ENCODE measurements around the gene HTR3A. TPM values are rescaled to one million over a fixed set of nuclear protein-coding genes. Genes with fewer than 3 reads are reported as not detected.
A peak's percentile ranks its signal among the peaks of the same experiment; 100 is the strongest.

HTR3A gene
- total and polyA plus RNA-seq, 9 of the 15 experiments (the other 6 are each of a cell fraction or from before 2014, with no cell fraction given): not detected

DNA sequence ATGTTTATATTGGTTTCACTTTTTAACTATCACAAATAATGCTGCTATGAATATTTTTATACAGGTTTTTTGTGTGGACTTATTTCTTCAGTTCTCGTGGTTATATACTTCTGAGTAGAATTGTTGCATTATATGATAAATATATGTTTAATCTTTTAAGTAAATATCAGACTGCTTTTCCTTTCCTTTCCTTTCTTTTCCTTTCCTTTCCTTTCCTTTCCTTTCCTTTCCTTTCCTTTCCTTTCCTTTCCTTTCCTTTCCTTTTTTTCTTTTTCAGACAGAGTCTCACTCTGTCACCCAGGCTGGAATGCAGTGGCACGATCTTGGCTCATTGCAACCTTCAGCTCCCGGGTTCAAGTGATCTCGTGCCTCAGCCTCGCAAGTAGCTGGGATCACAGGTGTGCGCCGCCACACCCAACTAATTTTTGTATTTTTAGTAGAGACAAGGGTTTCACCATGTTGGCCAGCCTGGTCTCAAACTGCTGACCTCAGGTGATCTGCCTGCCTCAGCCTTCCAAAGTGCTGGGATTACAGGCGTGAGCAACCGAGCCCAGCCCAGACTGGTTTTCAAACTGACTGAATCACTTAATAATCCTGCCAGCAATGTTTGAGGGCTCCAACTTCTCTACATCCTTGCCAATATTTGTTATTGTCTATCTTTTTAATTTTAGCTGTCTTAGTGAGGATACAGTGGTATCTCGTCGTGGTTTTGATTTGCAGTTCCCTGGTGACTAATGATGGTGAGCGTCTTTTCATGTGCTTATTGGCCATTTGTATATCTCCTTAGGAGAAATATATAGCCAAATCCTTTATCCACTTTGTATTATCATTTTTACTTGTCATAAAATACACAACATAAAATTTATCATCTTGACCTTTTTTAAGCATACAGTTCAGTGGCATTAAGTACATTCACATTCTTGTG, 48.4 kb upstream of the HTR3A start:
- Histone ChIP-seq H3K9me3 (replicated peaks; ENCODE audit: control insufficient read depth, insufficient read depth, low read depth, low read length) (no peaks in the 10 kb centered on the region), H3K36me3 (ENCODE audit: control insufficient read depth, insufficient read depth, low read length) (no peaks in the 10 kb centered on the region), H3K27me3 (ENCODE audit: control insufficient read depth in 2 of 2, insufficient read depth in 2 of 2, low read length in 2 of 2) (peaks cover 7 to 8% of the 10 kb centered on the region in 2 experiments; a peak in 4 of 5 replicates), H3K27ac (ENCODE audit: extremely low read depth, low read depth, low read length) (no peak overlapping the region), H3K79me2 (ENCODE audit: control insufficient read depth, insufficient read depth, low read length) (no peaks in the 10 kb centered on the region), H4K20me1 (replicated peaks; ENCODE audit: control insufficient read depth, insufficient read depth, low read length) (no peaks in the 10 kb centered on the region), H3K4me2 (ENCODE audit: insufficient read depth, low read length) (no peak overlapping the region), H2AFZ (ENCODE audit: low read depth, low read length) (no peak overlapping the region), H3K4me3 (no peak overlapping the region), H3K9ac (ENCODE audit: insufficient read depth in 1 of 2, low read depth in 2 of 2, low read length in 2 of 2) (no peak overlapping the region), H3K9me1 (ENCODE audit: control insufficient read depth, insufficient read depth, low read length) (no peaks in the 10 kb centered on the region), H3K4me1 (replicated peaks in 1 of 2; ENCODE audit: control insufficient read depth in 2 of 2, insufficient read depth in 2 of 2, low read length in 2 of 2) (no peaks in the 10 kb centered on the region)
- WGBS (ENCODE audit: insufficient coverage, low coverage, missing lambda C conversion rate): 1% methylated on average over 12 of the region's 12 CpGs
- TF ChIP-seq, protein P1, sequence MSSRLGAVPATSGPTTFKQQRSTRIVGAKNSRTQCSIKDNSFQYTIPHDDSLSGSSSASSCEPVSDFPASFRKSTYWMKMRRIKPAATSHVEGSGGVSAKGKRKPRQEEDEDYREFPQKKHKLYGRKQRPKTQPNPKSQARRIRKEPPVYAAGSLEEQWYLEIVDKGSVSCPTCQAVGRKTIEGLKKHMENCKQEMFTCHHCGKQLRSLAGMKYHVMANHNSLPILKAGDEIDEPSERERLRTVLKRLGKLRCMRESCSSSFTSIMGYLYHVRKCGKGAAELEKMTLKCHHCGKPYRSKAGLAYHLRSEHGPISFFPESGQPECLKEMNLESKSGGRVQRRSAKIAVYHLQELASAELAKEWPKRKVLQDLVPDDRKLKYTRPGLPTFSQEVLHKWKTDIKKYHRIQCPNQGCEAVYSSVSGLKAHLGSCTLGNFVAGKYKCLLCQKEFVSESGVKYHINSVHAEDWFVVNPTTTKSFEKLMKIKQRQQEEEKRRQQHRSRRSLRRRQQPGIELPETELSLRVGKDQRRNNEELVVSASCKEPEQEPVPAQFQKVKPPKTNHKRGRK (tag; IDR thresholded peaks at IDR 0.05): peak; percentile 58; the same call in 1 of the 2 replicates
- TF ChIP-seq RFX5 (IDR thresholded peaks at IDR 0.05; ENCODE audit: low read depth, low read length): peak; percentile 80
- no peak for TF ChIP-seq TRIM24 (IDR thresholded peaks at IDR 0.05)
- TF ChIP-seq, protein P2, sequence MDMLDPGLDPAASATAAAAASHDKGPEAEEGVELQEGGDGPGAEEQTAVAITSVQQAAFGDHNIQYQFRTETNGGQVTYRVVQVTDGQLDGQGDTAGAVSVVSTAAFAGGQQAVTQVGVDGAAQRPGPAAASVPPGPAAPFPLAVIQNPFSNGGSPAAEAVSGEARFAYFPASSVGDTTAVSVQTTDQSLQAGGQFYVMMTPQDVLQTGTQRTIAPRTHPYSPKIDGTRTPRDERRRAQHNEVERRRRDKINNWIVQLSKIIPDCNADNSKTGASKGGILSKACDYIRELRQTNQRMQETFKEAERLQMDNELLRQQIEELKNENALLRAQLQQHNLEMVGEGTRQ (CRISPR knock-in tag; IDR thresholded peaks at IDR 0.05): no peak
- peak; percentile 6; the same call in 1 of the 2 replicates for TF ChIP-seq ZNF316 (IDR thresholded peaks at IDR 0.05)
- CTCF ChIA-PET (ENCODE audit: low intra/inter-chr PET ratio): no interaction called here
- no TSS peak for BruUV-seq (replicated peaks)
- ATAC-seq: no peak
- in situ Hi-C loops (cut with MboI) (no loop called here), intact Hi-C loops (cut with micrococcal nuclease) (no loop called here)
- peak; percentile 15 for FAIRE-seq
- POLR2A ChIA-PET: no interaction called here
- DNase-seq (ENCODE audit: extremely low read depth in 1 of 4, low spot score in 3 of 4): no peak
